GM18909 (cell line): Measurements from ENCODE around the gene DNAJC5.
A peak's percentile ranks its signal among the peaks of the same experiment; 100 is the strongest.
"Not testable (repeated sequence)": the region's sequence is repeated elsewhere in the genome, so short reads cannot be mapped to it uniquely, and the experiment has no call there.

Source experiments
- ATAC-seq: cut with Tn5 transposase; IDR thresholded peaks from one replicate; pipeline ENCODE4 v1.9.1; 2021; ENCODE audit warnings: mild to moderate bottlenecking; ENCODE audit not compliant: unreplicated experiment, poor library complexity

The DNAJC5 gene

GRCh38 chr20:63894358-63895201, at the start of gene DNAJC5:
Gene DNAJC5, plus strand, starts transcription at chr20:63895126. Its CDS starts 33,220 bp downstream, at chr20:63928346.
- ATAC-seq = peak; percentile 80

GRCh38 chr20:63846128-63846771, 48.7 kb upstream of the DNAJC5 start:
- ATAC-seq = no peak

- no peak for ATAC-seq
Observed at GRCh38 chr20:63846888-63847236, 48.1 kb upstream of the DNAJC5 start.

- no peak for ATAC-seq
Observed at GRCh38 chr20:63847237-63848002, 47.5 kb upstream of the DNAJC5 start.

GRCh38 chr20:63848003-63848911, 46.7 kb upstream of the DNAJC5 start:
- no peak for ATAC-seq

- ATAC-seq = peak; percentile 87
Observed at GRCh38 chr20:63850689-63851547, 44.0 kb upstream of the DNAJC5 start.

- ATAC-seq = not testable (repeated sequence)
Observed at GRCh38 chr20:63851548-63851943, 43.4 kb upstream of the DNAJC5 start.

GRCh38 chr20:63853733-63854068, 41.2 kb upstream of the DNAJC5 start:
- not testable (repeated sequence) for ATAC-seq

- no peak for ATAC-seq
Observed at GRCh38 chr20:63854069-63854765, 40.7 kb upstream of the DNAJC5 start.

GRCh38 chr20:63854766-63855362, 40.1 kb upstream of the DNAJC5 start:
- ATAC-seq = no peak

- ATAC-seq = no peak
Observed at GRCh38 chr20:63855363-63856097, 39.4 kb upstream of the DNAJC5 start.

GRCh38 chr20:63856098-63856511, 38.8 kb upstream of the DNAJC5 start:
- no peak for ATAC-seq

GRCh38 chr20:63857764-63858392, 37.0 kb upstream of the DNAJC5 start:
- no peak for ATAC-seq

GRCh38 chr20:63858393-63859165, 36.3 kb upstream of the DNAJC5 start:
- no peak for ATAC-seq

GRCh38 chr20:63859166-63859699, 35.7 kb upstream of the DNAJC5 start:
- no peak for ATAC-seq
